ENCODE data around the gene EGLN1.

- TF ChIP-seq MAX (IDR thresholded peaks at IDR 0.05), result no peak
- TF ChIP-seq EGR1 (IDR thresholded peaks at IDR 0.05), result no peak
- no peak for TF ChIP-seq EP300 (IDR thresholded peaks at IDR 0.05; ENCODE audit: borderline replicate concordance)
- no peak for TF ChIP-seq CEBPB (IDR thresholded peaks at IDR 0.05)
- TF ChIP-seq USF1 (IDR thresholded peaks at IDR 0.05), result no peak
- no peak for TF ChIP-seq TCF12 (IDR thresholded peaks at IDR 0.05; ENCODE audit: low read depth)
- TF ChIP-seq TEAD4 (IDR thresholded peaks at IDR 0.05), result no peak
- TF ChIP-seq, protein P1, sequence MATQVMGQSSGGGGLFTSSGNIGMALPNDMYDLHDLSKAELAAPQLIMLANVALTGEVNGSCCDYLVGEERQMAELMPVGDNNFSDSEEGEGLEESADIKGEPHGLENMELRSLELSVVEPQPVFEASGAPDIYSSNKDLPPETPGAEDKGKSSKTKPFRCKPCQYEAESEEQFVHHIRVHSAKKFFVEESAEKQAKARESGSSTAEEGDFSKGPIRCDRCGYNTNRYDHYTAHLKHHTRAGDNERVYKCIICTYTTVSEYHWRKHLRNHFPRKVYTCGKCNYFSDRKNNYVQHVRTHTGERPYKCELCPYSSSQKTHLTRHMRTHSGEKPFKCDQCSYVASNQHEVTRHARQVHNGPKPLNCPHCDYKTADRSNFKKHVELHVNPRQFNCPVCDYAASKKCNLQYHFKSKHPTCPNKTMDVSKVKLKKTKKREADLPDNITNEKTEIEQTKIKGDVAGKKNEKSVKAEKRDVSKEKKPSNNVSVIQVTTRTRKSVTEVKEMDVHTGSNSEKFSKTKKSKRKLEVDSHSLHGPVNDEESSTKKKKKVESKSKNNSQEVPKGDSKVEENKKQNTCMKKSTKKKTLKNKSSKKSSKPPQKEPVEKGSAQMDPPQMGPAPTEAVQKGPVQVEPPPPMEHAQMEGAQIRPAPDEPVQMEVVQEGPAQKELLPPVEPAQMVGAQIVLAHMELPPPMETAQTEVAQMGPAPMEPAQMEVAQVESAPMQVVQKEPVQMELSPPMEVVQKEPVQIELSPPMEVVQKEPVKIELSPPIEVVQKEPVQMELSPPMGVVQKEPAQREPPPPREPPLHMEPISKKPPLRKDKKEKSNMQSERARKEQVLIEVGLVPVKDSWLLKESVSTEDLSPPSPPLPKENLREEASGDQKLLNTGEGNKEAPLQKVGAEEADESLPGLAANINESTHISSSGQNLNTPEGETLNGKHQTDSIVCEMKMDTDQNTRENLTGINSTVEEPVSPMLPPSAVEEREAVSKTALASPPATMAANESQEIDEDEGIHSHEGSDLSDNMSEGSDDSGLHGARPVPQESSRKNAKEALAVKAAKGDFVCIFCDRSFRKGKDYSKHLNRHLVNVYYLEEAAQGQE (IDR thresholded peaks at IDR 0.05; ENCODE audit: low read depth), result no peak
- no peak for TF ChIP-seq TAF1 (IDR thresholded peaks at IDR 0.05; ENCODE audit: low read depth)
- TF ChIP-seq CREB1 (IDR thresholded peaks at IDR 0.05; ENCODE audit: low read depth), result no peak
- TF ChIP-seq NFIC (IDR thresholded peaks at IDR 0.05), result no peak
Observed at GRCh38 chr1:231362325-231362724, 59.8 kb downstream of the EGLN1 start.
